Type B pancreatic cell (in vitro differentiated cells): ENCODE results near the gene TXNDC2. TPM values are rescaled to one million over a fixed set of nuclear protein-coding genes. Genes with fewer than 3 reads are reported as not detected.

Experiments used
- DNase-seq: peaks from one replicate; pipeline ENCODE4 v3.0.0; 2021; ENCODE audit warnings: mixed read lengths; ENCODE audit not compliant: unreplicated experiment; ENCODE audit errors: extremely low spot score
- H3K27ac Mint-ChIP-seq: 2 replicates; pipeline ENCODE4 v1.8.0; 2021; ENCODE audit warnings: mild to moderate bottlenecking, mixed read lengths
- H3K27me3 Mint-ChIP-seq: 2 replicates; pipeline ENCODE4 v1.8.0; 2021; ENCODE audit warnings: mixed read lengths
- H3K36me3 Mint-ChIP-seq: 2 replicates; pipeline ENCODE4 v1.8.0; 2021; ENCODE audit warnings: mixed read lengths
- H3K4me1 Mint-ChIP-seq: one replicate; pipeline ENCODE4 v1.8.0; 2021; ENCODE audit warnings: mixed read lengths; ENCODE audit not compliant: unreplicated experiment
- H3K4me3 Mint-ChIP-seq: 2 replicates; pipeline ENCODE4 v1.8.0; 2021; ENCODE audit warnings: mild to moderate bottlenecking, mixed read lengths
- H3K9me3 Mint-ChIP-seq: 2 replicates; pipeline ENCODE4 v1.8.0; 2021; ENCODE audit warnings: mixed read lengths
- total RNA-seq: library from RNA; stranded (reverse); gene quantifications from 2 replicates; pipeline ENCODE4 v1.2.1, GENCODE V29; 2021; ENCODE audit warnings: low replicate concordance
- TF ChIP-seq, protein P1 (sequence below): fragments of 200-600 bp; sonication (generic); conservative IDR thresholded peaks from 2 replicates; pipeline ENCODE4 v1.5.0; 2021; ENCODE audit warnings: antibody characterized with exemption, mild to moderate bottlenecking

Gene TXNDC2
- total RNA-seq, 1 donor from 2014 or later: not detected

DNA sequence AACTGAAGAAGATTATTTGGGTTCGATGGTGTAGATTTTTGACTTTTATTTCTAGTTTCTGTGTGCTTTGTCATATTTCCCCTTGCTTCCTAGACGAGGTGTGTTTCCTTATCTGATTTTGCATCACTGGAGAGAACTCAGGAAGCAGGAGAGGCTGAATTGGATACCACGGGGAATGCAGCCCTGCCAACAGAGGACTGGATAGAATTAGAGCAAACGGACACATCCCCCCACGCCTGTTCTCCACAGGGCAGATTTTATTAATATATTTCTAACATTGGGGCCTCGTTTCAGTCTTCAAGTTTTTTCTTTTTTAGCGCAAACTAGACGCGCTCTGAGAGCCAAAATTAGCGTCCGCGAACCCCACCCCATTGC lies 27.4 kb downstream of the TXNDC2 start:
- no peaks in the 10 kb centered on the region for H3K36me3 Mint-ChIP-seq
- peak overlapping the region; percentile 91 for H3K27ac Mint-ChIP-seq
- TF ChIP-seq, protein P1, sequence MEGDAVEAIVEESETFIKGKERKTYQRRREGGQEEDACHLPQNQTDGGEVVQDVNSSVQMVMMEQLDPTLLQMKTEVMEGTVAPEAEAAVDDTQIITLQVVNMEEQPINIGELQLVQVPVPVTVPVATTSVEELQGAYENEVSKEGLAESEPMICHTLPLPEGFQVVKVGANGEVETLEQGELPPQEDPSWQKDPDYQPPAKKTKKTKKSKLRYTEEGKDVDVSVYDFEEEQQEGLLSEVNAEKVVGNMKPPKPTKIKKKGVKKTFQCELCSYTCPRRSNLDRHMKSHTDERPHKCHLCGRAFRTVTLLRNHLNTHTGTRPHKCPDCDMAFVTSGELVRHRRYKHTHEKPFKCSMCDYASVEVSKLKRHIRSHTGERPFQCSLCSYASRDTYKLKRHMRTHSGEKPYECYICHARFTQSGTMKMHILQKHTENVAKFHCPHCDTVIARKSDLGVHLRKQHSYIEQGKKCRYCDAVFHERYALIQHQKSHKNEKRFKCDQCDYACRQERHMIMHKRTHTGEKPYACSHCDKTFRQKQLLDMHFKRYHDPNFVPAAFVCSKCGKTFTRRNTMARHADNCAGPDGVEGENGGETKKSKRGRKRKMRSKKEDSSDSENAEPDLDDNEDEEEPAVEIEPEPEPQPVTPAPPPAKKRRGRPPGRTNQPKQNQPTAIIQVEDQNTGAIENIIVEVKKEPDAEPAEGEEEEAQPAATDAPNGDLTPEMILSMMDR: no peak
- H3K9me3 Mint-ChIP-seq: no peaks in the 10 kb centered on the region
- peaks cover 24% of the 10 kb centered on the region for H3K4me1 Mint-ChIP-seq
- H3K27me3 Mint-ChIP-seq: peaks cover 10% of the 10 kb centered on the region
- no peak for DNase-seq
- H3K4me3 Mint-ChIP-seq: peak overlapping the region; percentile 92

DNA sequence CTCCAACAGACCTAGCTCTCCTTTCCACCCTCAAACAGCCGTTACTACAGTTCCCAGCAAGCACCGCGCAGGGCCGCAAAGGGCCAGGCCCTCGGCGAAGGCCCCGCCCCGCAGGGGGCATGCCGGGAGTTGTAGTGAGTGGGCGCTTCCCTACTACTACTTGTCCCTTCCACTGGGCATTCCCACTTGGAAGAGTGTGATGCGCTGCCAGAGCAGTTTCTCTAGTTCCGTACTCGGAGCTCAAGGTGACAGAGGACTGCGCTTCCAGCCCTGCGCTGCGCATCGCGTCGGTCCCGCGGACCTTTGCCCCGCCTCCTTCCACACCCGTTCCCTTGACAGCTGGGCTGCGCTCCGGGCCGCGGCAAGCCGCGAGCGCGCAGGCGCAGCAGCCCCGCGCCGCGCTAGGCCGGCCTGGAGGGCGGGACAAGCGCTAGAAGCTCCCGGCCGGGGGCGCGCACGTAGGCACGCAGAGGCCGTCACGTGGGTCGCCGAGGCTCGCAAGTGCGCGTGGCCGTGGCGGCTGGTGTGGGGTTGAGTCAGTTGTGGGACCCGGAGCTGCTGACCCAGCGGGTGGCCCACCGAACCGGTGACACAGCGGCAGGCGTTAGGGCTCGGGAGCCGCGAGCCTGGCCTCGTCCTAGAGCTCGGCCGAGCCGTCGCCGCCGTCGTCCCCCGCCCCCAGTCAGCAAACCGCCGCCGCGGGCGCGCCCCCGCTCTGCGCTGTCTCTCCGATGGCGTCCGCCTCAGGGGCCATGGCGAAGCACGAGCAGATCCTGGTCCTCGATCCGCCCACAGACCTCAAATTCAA lies 28.0 kb downstream of the TXNDC2 start, which contains the start of gene VAPA:
Gene VAPA, plus strand, starts transcription at position 491 of the 808 bp plus-strand sequence. Its CDS starts 241 bp downstream, at position 732.
- Mint-ChIP-seq H3K27me3 (peaks cover 10% of the 10 kb centered on the region), H3K27ac (peak within 1 kb of the TSS; percentile 94), H3K36me3 (no peaks in the 10 kb centered on the region), H3K9me3 (no peaks in the 10 kb centered on the region), H3K4me1 (peaks cover 24% of the 10 kb centered on the region), H3K4me3 (peak within 1 kb of the TSS; percentile 95)
- peak; percentile 96 for DNase-seq
- TF ChIP-seq, protein P1: no peak

DNA sequence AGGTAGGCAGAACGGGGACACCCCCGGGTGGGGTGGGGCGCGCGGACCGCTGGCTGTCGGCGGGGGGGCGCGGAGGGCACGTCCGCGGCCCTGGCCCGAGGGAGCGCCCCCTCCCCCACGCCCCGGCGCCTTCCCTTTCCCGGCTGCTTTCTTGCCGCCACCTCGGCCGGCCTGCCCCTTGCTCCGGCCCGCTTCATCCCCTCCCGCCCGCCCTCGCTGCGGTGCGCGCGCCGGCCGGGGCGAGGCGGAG lies 28.5 kb downstream of the TXNDC2 start:
- no peaks in the 10 kb centered on the region for H3K9me3 Mint-ChIP-seq
- H3K27me3 Mint-ChIP-seq: peaks cover 5% of the 10 kb centered on the region
- H3K36me3 Mint-ChIP-seq: no peaks in the 10 kb centered on the region
- no peak for DNase-seq
- no peak overlapping the region for H3K27ac Mint-ChIP-seq
- peaks cover 24% of the 10 kb centered on the region for H3K4me1 Mint-ChIP-seq
- H3K4me3 Mint-ChIP-seq: peak overlapping the region; percentile 92
- TF ChIP-seq, protein P1: no peak

DNA sequence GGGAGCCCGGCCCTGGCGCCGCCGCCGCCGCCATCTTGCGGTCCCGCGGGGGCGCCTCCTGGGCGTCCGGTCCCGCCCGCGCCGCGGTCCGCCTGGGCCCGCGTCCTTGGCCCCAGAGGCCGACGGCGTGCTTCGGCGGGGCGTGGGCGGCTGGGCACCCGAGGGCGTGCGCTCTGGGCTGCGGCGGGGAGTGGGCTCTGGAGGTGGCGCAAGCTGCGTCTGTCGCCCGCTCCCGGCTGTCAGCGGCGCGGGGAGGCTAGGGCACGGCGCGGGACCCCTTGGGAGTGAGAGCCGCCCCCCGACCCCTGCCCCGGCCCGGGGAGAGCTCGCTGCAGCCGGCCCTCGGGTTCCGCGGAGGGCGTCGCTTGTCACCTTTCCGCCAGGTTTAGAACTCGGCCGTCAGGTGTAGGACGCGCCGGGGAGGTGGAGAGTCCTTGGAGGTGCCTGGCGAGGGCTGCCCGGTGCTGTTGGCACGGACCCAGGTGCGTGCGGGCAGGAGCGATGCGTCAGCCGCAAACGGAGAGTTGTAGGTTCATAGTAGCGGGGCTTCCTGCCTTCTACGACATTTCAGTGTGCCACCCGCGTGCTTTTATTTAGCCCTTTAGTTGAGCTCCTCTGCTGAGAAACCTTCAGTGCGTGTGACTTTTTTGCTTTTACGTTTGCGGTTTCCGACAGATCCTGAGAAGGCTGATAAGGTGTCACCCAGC lies 29.0 kb downstream of the TXNDC2 start:
- Mint-ChIP-seq H3K9me3 (no peaks in the 10 kb centered on the region), H3K4me3 (peak overlapping the region; percentile 95), H3K27me3 (peaks cover under 1% of the 10 kb centered on the region), H3K27ac (peak overlapping the region; percentile 94), H3K4me1 (peaks cover 24% of the 10 kb centered on the region), H3K36me3 (no peaks in the 10 kb centered on the region)
- DNase-seq: peak; percentile 76
- TF ChIP-seq, protein P1: no peak

DNA sequence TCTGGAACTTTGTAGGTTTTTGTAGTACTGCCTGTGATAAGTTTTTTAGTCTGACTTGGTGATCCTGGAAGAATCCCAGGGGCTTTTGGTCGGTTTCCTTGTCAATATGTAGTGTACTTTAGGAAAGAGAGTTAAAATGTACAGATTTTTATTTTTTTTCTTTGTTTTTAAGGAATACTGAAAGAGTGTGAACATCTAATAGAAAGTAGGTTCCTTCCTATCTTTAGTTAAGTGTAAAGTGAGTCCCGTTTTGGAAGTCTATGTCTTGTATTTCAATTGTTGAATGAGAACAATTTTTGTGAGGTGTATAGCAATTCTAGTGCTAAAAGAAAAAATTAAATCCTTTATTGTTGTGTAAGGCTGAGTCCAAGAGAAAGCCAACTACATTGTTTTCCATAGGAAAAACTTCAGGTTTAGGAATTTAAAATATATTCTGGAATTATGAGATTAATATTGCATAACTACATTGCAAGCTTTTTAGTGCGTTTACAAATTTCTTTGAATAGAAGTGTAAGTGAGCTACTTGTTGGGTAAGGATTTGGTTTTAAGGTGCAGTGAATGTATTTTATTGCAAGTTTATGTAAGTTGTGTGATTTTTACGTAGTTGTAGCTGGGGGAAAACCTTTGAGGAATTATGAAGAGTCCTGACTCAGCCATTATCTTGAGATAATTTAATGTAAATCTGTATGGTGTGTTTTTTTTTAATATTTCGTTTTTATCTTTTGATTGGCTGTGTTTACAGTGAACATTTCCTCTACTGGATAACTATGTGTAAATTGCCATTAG lies 29.7 kb downstream of the TXNDC2 start:
- peak overlapping the region; percentile 94 for H3K27ac Mint-ChIP-seq
- no peaks in the 10 kb centered on the region for H3K36me3 Mint-ChIP-seq
- TF ChIP-seq, protein P1: no peak
- H3K27me3 Mint-ChIP-seq: no peaks in the 10 kb centered on the region
- H3K4me3 Mint-ChIP-seq: peak overlapping the region; percentile 95
- no peaks in the 10 kb centered on the region for H3K9me3 Mint-ChIP-seq
- H3K4me1 Mint-ChIP-seq: peaks cover 24% of the 10 kb centered on the region
- no peak for DNase-seq
